Uterus (tissue), 4 donors: ENCODE data around the gene TMBIM1. TPM values are rescaled to one million over a fixed set of nuclear protein-coding genes. Genes with fewer than 3 reads are reported as not detected.
A peak's percentile ranks its signal among the peaks of the same experiment; 100 is the strongest.

ENCODE experiments used
- DNase-seq, 2 donors: peaks; one replicate each; pipeline ENCODE4 v3.0.0-alpha.2; 2019 to 2020
- H3K27ac ChIP-seq, 2 donors: fragments of 200-600 bp; sonication (generic); 1 replicate in 1 of 2; 2 replicates in 1 of 2; pipeline ENCODE4 v1.5.1; 2016 to 2018
- H3K27me3 ChIP-seq, 2 donors: fragments of 200-600 bp; sonication (generic); one replicate each; pipeline ENCODE4 v1.5.1; 2018 to 2019; ENCODE audit warnings: control low read depth in 1 of 2
- H3K36me3 ChIP-seq, 2 donors: fragments of 200-600 bp; sonication (generic); one replicate each; pipeline ENCODE4 v1.5.1; 2019; ENCODE audit warnings: control low read depth in 1 of 2
- H3K4me1 ChIP-seq, 2 donors: fragments of 200-600 bp; sonication (generic); one replicate each; pipeline ENCODE4 v1.5.1; 2018 to 2019; ENCODE audit warnings: control low read depth in 1 of 2
- H3K4me3 ChIP-seq, 2 donors: fragments of 200-600 bp; sonication (generic); 1 replicate in 1 of 2; 2 replicates in 1 of 2; pipeline ENCODE4 v1.5.1; 2018 to 2019; ENCODE audit warnings: mild to moderate bottlenecking in 1 of 2
- H3K9me3 ChIP-seq, 2 donors: fragments of 200-600 bp; sonication (generic); one replicate each; pipeline ENCODE4 v1.5.1; 2019; ENCODE audit warnings: control low read depth in 1 of 2
- POLR2A ChIP-seq, 2 donors: fragments of 450-650 bp; IDR thresholded peaks; one replicate each; pipeline ENCODE4 v1.6.1; 2016; ENCODE audit warnings: antibody characterized with exemption in 2 of 2, mild to moderate bottlenecking in 1 of 2, moderate library complexity in 1 of 2
- intact Hi-C: fragments of 100-400 bp; cut with DNase I; formaldehyde crosslinking; loops from one replicate; pipeline ENCODE4 v1.15.1; 2023; ENCODE audit warnings: low total_unique reads
- total RNA-seq, 4 donors: library from RNA; depleted of rRNA in 3 of 4; stranded (reverse); fragments of >200 nt in 3 of 4; gene quantifications; one replicate each; pipeline versions ENCODE4 v1.1.0 to v1.2.4, GENCODE V29; 2014 to 2023
- TF ChIP-seq, protein P1 (sequence below), 4 experiments: fragments of 200-600 bp in 2 of 4; fragments of 450-650 bp in 2 of 4; sonication (generic) in 2 of 4; IDR thresholded peaks; one replicate each; pipeline ENCODE4 v1.5.1; 2016 to 2019; ENCODE audit warnings: antibody characterized with exemption in 4 of 4, mild to moderate bottlenecking in 2 of 4, moderate library complexity in 1 of 4
- donor health status: DM: yes; HTN: yes; CAD: no.

The TMBIM1 gene
- total RNA-seq, 4 donors from 2014 or later = 112 to 166 (median 120) TPM

DNA sequence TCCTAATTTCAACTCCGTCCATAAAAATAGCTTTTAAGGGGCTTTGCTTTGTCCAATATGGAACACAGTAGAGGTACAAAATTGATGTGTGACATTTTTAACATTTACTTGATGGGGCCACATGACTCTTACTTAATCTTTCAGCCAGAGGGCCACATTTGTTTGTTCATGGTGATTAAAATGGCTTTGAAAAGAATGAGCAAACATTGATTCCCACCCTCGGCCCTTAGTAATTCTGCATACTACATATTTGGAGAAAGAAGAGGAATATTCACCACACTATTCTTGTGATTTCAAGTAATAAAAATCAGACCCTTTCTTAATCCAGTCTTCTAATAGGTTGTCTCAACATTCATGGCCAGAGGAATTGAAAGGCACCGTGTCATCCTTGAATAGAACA lies 57.8 kb downstream of the TMBIM1 start:
- Histone ChIP-seq H3K36me3 (no peaks in the 10 kb centered on the region), H3K27me3 (no peaks in the 10 kb centered on the region), H3K27ac (no peak overlapping the region), H3K4me3 (no peak overlapping the region), H3K4me1 (no peaks in the 10 kb centered on the region), H3K9me3 (no peaks in the 10 kb centered on the region)
- DNase-seq = no peak
- intact Hi-C loops = no loop called here
- no peak for TF ChIP-seq POLR2A (IDR thresholded peaks at IDR 0.05)
- TF ChIP-seq, protein P1, sequence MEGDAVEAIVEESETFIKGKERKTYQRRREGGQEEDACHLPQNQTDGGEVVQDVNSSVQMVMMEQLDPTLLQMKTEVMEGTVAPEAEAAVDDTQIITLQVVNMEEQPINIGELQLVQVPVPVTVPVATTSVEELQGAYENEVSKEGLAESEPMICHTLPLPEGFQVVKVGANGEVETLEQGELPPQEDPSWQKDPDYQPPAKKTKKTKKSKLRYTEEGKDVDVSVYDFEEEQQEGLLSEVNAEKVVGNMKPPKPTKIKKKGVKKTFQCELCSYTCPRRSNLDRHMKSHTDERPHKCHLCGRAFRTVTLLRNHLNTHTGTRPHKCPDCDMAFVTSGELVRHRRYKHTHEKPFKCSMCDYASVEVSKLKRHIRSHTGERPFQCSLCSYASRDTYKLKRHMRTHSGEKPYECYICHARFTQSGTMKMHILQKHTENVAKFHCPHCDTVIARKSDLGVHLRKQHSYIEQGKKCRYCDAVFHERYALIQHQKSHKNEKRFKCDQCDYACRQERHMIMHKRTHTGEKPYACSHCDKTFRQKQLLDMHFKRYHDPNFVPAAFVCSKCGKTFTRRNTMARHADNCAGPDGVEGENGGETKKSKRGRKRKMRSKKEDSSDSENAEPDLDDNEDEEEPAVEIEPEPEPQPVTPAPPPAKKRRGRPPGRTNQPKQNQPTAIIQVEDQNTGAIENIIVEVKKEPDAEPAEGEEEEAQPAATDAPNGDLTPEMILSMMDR (IDR thresholded peaks at IDR 0.05) = no peak

DNA sequence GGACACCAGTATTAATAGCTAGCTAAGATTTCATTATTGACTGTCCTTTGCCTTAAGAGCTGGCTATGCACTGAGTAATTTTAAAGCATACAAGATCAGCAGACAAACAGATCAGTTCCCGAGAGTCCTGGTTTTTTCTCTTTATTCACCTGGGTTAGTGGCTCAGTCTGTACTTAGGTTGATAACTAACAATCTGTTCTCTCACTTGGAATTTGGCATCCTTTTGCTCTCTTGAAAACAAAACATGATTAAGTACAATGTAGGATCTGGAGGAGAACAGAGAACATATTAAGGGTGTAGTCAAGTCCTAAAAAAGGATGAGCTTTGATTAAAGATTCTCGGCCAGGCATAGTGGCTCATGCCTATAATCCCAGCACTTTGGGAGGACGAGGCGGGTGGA lies 58.8 kb downstream of the TMBIM1 start:
- no peak for DNase-seq
- H3K27me3 ChIP-seq = no peaks in the 10 kb centered on the region
- no peaks in the 10 kb centered on the region for H3K9me3 ChIP-seq
- no peak overlapping the region for H3K27ac ChIP-seq
- no peak overlapping the region for H3K4me3 ChIP-seq
- no peaks in the 10 kb centered on the region for H3K36me3 ChIP-seq
- intact Hi-C loops = no loop called here
- TF ChIP-seq, protein P1 (IDR thresholded peaks at IDR 0.05) = no peak
- TF ChIP-seq POLR2A (IDR thresholded peaks at IDR 0.05) = no peak
- H3K4me1 ChIP-seq = peaks cover 0 to 2% of the 10 kb centered on the region in 2 donors

DNA sequence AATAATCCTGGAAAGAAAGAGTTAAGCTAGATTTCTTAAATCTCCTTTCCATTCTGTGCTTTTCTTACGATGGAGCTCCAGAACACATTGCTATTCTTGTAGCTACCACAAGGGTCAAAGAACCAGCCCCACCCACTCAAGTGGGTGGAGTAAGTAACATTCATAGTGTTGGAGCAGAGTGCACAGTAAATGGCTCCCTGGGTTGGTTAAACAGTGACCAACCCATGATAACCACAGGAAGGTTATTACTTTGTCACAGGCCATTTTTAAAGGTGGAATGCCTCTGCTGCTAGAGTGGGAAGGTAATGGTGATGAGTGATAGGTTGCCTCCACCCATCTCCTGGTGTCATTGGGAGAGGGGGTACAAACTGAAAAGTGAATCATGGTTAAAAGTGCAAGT lies 61.4 kb downstream of the TMBIM1 start:
- TF ChIP-seq, protein P1 (IDR thresholded peaks at IDR 0.05) = no peak
- no peak for TF ChIP-seq POLR2A (IDR thresholded peaks at IDR 0.05)
- intact Hi-C loops = no loop called here
- no peaks in the 10 kb centered on the region for H3K27me3 ChIP-seq
- peaks cover 0 to 5% of the 10 kb centered on the region in 2 donors for H3K4me1 ChIP-seq
- no peaks in the 10 kb centered on the region for H3K36me3 ChIP-seq
- DNase-seq = no peak
- H3K4me3 ChIP-seq = no peak overlapping the region
- H3K27ac ChIP-seq = peak overlapping the region in 1 of 2 donors; percentile 56
- H3K9me3 ChIP-seq = no peaks in the 10 kb centered on the region

DNA sequence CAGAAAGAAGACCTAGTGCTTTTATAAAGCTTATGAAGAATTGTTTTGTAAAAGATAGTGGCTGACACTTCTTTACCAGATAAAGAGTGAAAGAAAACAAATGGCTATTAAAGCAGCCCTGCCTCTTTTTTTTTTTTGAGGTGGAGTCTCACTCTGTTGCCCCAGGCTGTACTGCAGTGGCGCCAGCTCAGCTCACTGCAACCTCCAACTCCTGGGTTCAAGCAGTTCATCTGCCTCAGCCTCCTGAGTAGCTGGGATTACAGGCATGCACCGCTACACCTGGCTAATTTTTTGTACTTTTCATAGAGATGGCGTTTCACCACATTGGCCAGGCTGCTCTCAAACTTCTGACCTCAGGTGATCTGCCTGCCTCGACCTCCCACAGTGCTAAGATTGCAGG lies 62.5 kb downstream of the TMBIM1 start:
- Histone ChIP-seq H3K27ac (peak overlapping the region; percentile 41 to 56), H3K4me3 (no peak overlapping the region), H3K27me3 (no peaks in the 10 kb centered on the region), H3K9me3 (no peaks in the 10 kb centered on the region), H3K36me3 (no peaks in the 10 kb centered on the region), H3K4me1 (peaks cover 0 to 5% of the 10 kb centered on the region in 2 donors)
- TF ChIP-seq POLR2A (IDR thresholded peaks at IDR 0.05) = no peak
- TF ChIP-seq, protein P1 (IDR thresholded peaks at IDR 0.05) = no peak
- intact Hi-C loops = no loop called here
- DNase-seq = no peak

DNA sequence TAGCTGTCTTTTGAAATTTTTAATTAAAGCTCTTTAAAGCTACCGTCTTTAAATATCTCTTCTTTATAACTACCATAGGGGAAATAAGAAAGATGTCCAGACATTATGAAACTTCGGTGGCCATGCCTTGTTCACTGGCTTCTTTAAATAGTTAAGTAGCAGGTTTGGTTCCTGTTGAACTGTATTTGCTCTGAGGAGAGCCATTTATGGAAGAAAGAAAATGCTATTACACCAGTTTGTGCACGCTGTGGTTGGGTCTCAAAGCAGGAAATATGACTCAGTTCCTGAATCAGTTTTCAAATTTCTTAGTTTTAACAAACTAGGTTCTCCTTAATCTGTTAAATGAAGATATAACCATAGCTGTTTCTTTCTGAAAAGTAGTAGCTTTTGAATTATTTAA lies 63.1 kb downstream of the TMBIM1 start:
- Histone ChIP-seq H3K4me3 (no peak overlapping the region), H3K27me3 (no peaks in the 10 kb centered on the region), H3K9me3 (no peaks in the 10 kb centered on the region), H3K36me3 (no peaks in the 10 kb centered on the region), H3K27ac (peak overlapping the region; percentile 51 to 56), H3K4me1 (peaks cover 0 to 5% of the 10 kb centered on the region in 2 donors)
- DNase-seq = no peak
- no peak for TF ChIP-seq POLR2A (IDR thresholded peaks at IDR 0.05)
- TF ChIP-seq, protein P1 (IDR thresholded peaks at IDR 0.05) = no peak
- intact Hi-C loops = no loop called here
